Muscle of arm (tissue), 12 donors: ENCODE results near the gene C1orf141. TPM values are rescaled to one million over a fixed set of nuclear protein-coding genes. Genes with fewer than 3 reads are reported as not detected.
"Not testable (repeated sequence)": the region's sequence is repeated elsewhere in the genome, so short reads cannot be mapped to it uniquely, and the experiment has no call there.

ENCODE experiments used
- DNase-seq: peaks from one replicate; pipeline ENCODE4 v3.0.0-alpha.2; 2013
- polyA plus RNA-seq, 12 donors: library from polyadenylated mRNA; unstranded; fragments of 120-200 nt; gene quantifications; one replicate each; pipeline ENCODE4 v1.2.1, GENCODE V29; 2013; ENCODE audit not compliant: insufficient read length in 12 of 12

Gene C1orf141
- polyA plus RNA-seq, 12 donors = not detected

DNA sequence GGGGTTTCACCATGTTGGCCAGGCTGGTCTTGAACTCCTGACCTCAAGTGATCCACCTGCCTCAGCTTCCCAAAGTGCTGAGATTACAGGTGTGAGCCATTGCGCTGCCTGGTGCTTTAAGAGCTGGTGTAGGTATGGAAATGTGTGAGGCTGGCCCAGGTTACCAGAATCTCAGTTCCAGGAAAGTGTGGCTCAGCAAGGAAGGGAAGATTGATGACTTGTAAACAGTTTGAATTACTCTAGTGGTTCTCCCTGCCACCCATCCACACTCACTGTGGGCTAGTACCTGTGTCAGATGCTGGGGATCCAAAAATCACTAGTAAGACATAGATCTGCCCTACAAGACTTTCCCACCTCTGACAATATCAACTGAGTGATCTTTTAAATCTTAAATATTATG lies 46.3 kb downstream of the C1orf141 start:
- no peak for DNase-seq

DNA sequence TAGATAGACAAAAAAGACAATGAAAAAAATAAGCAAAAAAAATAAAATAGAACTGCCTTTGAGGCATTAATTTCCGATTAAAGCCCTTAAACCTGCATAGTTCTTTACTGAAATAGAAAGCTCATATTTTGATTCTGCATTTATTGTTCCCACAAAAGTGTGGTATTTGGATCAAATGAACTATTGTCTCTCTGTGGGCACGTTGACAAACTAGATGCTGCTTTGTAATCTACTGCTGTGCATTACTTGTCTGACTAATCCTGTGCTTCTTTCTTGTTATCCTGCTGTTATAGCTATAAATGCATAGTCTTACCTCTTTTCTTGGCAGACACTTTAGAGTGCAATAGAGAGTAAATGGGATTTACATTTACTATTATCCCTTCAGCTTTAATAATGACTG lies 49.4 kb downstream of the C1orf141 start:
- no peak for DNase-seq

DNA sequence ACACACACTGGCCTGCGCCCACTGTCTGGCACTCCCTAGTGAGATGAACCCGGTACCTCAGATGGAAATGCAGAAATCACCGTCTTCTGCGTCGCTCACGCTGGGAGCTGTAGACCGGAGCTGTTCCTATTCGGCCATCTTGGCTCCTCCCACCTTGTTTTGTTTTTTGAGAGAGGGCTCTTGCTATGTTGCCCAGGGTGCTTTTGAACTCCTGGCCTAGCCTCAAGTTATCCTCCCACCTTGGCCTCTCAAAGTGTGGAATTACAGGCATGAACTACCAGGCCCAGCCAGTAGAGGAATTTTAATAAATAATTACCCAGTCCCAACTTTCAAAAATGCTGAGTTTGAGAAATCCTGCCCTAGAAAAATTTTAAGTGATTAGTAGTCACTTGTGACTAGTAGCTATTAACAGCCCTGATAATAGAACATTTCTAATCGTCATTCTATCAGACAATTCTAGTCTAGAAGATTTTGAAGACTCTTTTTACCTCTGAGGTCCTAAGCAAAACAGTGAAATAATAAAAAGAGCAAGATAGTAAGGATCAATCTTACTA lies 49.9 kb downstream of the C1orf141 start:
- DNase-seq = no peak

DNA sequence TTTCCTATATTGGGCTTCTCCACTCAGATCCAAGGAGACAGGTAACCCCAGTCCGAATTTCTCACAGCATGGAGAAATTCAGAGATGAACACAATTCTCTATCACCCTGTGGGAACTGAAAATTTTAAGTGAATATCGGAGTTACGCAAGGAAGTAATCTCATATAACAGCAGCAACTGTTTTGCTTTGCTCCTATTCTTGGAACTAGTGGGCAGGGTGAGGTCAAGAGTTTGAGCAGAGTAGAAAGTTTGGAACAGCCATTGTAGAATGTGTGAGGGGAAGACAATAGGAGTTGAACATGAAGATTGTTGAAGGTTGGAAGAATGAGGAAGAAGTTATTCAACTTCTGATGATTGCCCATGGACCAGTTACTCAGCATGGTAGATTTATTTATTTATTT lies 56.5 kb downstream of the C1orf141 start:
- no peak for DNase-seq

DNA sequence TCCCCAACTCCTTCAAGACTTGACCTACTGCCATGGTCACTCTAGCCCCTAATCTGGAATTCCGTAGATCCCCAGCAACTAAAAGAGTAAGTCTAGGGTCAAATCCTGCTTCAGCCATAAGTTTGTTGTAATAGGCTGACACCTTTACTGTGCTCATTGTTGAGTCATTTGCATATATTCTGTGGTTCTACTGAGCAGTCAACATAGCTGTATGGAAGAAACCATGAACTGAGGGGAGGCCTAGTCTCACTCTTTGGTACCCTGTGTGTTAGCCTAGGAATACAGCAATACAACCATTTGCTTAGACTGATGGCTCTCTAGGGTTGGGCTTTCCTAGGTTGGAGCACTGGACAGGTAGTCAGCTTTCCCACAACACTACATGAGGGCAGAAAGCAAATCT lies 57.2 kb downstream of the C1orf141 start:
- no peak for DNase-seq

DNA sequence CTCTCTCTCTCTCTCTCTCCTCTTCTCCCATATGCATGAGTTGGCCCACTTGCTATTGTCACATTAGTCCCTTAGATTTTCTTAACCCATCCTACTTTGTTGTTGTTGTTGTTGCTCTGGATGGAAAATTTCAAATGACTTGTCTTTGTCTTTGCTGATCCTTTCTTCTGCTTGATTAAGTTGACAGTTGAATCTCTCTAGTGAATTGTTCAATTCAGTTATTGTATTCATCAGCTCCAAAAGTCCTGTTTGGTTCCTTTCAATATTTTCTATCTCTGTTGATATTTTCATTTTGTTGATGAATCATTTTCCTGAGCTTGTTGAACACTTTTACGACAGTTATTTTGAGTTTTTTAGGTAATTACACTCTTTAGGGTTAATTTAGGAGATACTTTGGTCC lies 62.0 kb downstream of the C1orf141 start:
- DNase-seq = no peak

DNA sequence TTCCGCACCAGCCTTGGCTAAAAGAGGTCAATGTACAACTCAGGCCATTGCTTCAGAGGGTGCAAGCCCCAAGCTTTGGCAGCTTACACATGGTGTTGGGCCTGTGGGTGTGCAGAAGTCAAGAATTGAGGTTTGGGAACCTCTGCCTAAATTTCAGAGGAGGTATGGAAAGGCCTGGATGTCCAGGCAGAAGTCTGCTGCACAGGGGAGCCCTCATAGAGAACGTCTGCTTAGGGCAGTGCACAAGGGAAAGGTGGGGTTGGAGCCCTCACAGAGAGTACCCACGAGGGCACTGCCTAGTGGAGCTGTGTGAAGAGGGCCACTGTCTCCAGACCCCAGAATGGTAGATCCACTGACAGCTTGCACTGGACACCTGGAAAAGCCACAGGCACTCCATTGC lies 67.1 kb downstream of the C1orf141 start:
- not testable (repeated sequence) for DNase-seq

DNA sequence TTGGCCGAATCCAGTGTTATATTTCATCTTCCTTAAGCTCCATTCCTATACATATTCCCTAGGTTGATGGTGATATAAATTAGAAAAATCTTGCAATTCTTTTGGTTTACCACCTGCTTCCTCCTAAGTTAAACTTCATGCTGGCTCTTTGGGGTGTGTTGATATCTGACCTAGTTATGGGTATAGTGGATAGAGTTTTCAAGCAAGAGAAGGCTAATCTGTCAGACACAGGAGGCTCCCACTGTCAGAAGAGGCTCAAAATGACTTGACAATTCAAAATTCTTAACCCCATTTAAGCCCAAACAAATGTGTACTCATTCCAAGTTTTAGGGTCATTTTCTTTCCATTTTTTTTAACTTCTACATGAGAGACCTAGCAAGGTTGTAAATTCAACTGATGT lies 72.4 kb downstream of the C1orf141 start:
- no peak for DNase-seq

DNA sequence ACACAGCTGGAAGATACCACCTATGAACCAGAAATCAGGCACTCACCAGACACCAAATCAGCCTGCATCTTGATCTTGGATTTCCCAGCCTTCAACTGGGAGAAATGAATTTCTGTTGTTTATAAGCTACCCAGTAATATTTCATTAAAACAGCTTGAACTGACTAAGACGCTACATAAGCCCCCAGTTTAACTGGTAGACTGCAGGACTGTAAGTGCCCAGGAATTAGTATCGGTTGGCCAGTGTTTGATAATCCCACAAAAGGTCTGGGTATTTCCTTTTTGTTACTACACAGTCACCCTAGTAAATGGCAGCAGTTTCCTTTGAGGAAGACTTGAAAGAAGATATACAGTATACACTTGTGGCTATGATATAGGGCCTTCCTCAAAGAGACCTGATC lies 73.5 kb downstream of the C1orf141 start:
- DNase-seq = no peak

DNA sequence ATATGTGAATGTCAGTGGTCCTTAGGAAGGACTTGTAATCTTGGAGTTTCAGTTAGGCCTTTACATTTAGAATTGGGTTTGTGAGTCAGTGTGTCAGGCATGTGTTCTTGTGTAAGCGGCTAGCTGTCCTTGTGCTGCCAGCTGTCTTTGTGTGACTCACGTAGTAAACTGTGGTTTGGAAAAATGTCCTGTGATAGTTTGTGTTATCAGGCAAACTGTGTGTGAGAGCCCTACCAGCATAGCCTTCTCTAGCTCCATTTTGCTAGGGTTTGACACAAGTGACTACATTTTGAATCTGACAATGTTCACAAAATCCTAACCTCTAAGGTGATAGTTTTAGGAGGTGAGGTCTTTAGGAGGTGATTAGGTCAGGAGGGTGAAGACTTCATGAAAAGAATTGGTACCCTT lies 74.0 kb downstream of the C1orf141 start:
- DNase-seq = no peak

DNA sequence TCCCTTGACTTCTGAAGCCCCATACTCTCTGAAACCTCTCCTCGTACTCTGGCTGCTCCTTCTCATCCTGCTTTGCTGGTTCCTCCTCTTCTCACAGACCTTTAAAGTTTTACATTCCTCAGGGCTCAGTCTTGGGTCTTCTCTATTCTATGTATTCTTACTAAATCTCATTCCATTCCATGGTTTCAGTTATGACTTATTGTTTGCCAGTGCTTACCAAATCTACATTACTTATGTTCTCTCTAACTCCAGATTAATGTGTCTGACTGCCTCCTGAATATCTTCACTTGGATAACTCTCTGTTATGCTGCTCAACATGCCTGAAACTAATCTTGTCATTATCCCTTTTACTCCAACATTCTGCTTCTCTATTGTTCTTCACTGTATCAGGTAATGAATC lies 75.4 kb downstream of the C1orf141 start:
- DNase-seq = no peak

DNA sequence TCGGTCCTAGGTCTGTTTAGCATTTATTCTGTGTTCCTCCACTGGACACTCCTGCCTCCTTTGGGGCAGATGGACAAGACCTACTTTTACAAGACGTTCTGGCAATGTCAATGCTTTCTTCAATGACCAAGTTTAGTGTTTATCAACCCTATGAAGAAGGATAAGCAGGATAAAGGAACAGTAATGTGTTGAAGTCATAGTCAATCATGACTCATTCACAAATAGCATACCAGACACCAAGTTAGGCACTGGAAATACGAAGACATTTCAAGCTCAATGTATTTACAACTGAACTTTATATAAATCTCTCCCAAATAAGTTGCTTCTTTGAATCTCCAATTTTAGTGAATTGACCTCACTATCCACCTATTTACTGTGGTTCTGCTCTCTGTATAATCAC lies 76.0 kb downstream of the C1orf141 start:
- DNase-seq = no peak

DNA sequence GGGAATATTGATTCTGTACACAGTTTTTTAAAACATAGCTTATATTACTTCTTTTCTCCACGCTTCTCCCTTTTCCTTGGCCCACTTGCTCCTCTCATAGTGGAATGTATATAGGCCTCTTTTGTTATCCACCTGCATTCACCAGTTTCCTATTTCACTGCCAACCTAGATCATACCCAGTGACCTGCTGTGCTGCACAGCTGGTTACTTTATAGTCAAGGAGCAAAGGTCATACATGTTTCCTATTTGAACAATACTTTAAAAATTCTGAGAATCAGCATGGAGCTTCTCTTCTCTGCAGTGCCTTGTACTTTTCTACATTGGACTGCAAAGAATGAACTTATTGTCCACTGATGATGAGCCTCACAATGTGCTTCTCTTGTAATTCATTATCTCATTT lies 76.5 kb downstream of the C1orf141 start:
- no peak for DNase-seq

DNA sequence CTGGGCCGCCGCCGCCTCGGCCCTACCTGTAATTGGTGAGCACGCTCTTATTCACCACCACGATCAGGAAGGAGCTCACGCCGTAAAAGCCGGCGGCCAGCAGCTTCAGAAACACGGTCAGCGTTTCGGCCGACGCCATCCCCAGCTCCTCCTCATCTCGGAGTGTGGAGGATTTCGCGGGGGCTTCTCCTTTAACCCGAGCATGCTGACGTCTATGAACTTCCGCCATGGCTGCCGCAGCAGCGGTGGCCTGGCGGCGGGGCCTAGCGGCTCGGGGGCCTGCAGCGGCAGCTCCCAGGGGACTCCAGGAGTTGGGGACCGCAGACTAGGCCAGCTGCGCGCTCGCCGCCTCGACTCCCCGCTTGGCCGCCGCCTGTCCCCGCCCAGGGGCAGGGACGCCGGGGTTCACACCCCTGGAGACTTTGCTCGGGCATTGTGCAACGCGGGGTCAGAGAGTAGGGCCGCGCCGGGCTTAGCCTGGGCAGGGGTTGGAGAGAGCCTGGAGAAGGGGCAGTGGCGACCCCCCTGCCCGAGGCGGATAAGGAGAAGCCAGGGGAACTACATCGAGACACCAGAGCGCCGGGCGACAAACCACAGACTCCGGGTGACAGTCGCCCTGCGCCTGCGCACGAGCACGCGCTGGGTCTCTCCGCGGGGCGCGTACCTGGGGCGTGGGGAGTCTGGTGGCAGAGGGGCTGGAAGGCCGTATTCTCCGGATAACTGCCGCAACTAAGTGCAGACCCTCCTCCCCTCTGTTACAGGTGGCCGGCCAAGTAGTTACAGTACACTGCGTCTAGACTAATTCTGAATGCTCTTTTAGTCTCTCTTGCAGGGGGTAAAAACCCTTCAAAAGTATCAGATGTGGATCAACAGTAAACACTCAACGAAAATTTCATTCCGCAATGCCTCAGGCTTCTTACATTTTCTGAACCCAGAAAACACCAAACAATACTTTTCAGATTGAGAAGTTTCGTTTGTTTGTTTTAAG lies 80.7 kb downstream of the C1orf141 start, which contains the start of gene SLC35D1:
TSS of gene SLC35D1 (minus strand) at position 364 of the 988 bp plus-strand sequence. CDS start at position 229, 135 bp downstream.
- DNase-seq = peak; percentile 80

DNA sequence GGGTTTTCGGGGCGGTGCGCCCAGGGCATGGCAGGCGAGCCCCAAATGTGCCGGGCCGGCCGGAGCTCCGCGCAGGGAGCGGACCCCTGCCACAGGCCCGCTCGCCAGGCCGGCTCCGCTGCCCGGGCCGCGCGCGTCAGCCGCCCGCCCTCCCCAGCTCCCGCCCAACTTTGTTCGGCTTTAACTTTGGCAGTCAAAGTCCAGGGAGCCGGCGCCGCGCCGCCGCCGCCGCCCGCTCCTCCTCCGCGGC lies 81.3 kb downstream of the C1orf141 start:
- DNase-seq = no peak

DNA sequence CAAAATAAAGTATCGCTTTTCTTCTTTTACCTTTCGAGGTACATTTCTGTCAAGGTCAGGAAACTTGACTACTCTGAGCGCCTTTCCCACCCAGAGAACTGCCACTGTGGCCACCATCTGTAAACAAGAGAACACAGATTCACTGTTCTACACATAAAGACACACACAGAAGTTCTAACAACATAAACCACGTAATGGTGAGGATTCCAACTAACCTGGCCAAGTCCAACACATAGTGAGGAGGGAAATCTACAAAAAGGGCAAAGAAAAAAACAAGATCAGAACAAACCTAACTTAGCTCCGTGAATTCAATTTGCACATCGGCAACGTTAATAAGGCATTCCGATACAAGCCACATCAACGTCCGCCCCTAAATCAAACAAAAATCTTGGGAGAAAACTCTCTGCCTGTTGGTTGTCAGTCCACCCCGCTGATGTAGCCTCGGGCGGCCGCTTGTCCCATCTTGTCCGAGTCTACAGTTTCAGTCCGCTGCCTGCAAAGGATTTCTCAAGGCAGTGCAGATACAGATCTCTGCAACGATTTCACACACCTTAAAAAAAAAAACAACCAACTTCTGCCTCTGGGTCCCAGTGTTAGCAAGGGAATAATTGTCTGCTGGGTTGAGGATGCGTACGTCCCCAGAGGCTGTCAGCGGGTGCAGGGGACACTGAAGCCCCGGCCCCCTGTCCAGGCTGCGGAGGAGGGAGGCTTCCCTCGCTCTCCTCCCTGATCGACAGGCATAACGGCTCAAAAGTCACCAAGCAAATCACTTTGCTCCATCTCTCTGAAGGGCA lies 81.8 kb downstream of the C1orf141 start:
- peak; percentile 49 for DNase-seq

DNA sequence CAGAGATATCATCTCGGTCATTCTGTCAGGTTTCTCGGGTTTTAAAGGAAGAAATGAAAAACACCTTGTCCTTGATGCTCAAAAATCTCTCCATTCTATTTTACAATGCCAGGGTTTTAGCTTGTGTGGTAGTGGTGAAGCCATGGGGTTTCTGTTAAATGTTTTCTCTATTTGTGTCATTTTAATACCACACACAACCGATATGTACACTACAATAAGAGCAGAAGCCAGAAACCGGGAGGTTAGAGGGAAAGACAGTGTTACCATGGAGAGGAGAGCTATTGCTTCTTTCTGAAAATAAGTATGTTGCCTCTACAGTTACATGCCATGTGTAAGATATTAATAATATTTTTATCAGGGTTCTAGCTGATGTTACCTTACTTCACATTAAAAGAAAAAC lies 83.6 kb downstream of the C1orf141 start:
- no peak for DNase-seq

DNA sequence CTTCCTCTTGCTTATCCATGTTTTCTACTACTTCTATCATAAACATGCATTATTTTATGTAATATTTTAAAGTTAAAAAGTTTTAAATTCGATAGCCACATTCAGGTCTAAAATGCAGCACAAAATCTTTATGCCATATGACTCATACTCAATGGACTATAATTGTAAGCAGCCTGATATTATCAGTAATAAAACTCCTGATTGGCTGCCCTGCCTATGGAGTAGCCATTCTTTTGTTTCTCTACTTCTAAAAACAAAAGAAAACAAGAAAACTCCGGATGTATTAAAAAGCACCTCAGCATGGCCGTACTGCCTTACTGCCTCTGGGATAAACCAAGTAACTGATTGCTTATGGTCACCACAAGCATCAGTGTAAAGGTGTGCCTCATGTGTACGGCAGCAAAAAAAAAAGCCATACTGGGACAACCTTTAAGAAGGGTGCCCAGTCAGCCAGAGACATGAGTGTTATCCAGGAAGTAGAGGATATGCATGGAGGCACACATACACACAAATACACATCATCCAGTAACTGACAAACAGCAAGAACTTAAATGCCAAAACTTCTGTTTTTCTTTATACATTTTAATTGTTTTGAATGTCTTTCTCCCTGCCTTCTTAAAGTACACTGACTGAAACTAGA lies 90.0 kb downstream of the C1orf141 start:
- DNase-seq = no peak

DNA sequence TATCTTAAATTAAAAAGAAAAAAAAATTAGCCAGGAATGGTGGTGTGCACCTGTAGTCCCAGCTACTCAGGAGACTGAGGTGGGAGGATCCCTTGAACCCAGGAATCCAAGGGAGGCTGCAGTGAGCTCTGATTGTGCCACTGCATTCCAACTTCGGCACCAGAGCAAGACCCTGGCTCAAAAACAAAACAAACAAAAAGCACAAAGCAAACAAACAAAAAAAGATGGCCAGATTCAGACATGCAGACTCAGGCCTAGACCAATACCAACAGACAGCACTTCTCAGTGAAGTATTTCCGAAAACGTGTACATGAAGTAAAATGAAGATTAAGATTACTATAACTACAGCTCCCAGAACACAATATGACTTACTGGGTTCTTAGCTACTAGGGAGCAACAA lies 91.4 kb downstream of the C1orf141 start:
- DNase-seq = no peak
